Left lung (tissue), 10 donors: Measurements from ENCODE around the gene WARS2. TPM values are rescaled to one million over a fixed set of nuclear protein-coding genes. Genes with fewer than 3 reads are reported as not detected.

Experiments used
- ATAC-seq: fragments of 200-7000 bp; cut with Tn5 transposase; one replicate; pipeline ENCODE4 v1.9.1; 2020; ENCODE audit warnings: moderate library complexity
- DNase-seq, 4 donors: peaks; one replicate each; pipeline ENCODE4 v3.0.0-alpha.2; 2013 to 2020
- H3K27ac ChIP-seq, 2 donors: fragments of 200-600 bp; sonication (generic) in 1 of 2; one replicate each; pipeline versions ENCODE4 v1.5.0 to v1.8.0; 2020 to 2021
- H3K27me3 ChIP-seq, 2 donors: fragments of 200-600 bp; sonication (generic) in 1 of 2; one replicate each; pipeline versions ENCODE4 v1.5.0 to v1.8.0; 2020 to 2021
- H3K36me3 ChIP-seq, 2 donors: fragments of 200-600 bp; sonication (generic) in 1 of 2; one replicate each; pipeline versions ENCODE4 v1.5.0 to v1.8.0; 2020 to 2021
- H3K4me1 ChIP-seq, 2 donors: fragments of 200-600 bp; one replicate each; pipeline ENCODE4 v1.8.0; 2021
- H3K4me3 ChIP-seq, 2 donors: fragments of 200-600 bp; sonication (generic) in 1 of 2; one replicate each; pipeline versions ENCODE4 v1.5.0 to v1.8.0; 2020 to 2021; ENCODE audit warnings: mild to moderate bottlenecking in 1 of 2
- H3K9me3 ChIP-seq, 2 donors: fragments of 200-600 bp; sonication (generic) in 1 of 2; one replicate each; pipeline versions ENCODE4 v1.5.0 to v1.8.0; 2020 to 2021
- intact Hi-C, 2 donors: fragments of 100-400 bp; cut with DNase I; formaldehyde crosslinking; loops; one replicate each; pipeline versions ENCODE4 v1.11.2 to v1.14.2; 2022
- polyA plus RNA-seq, 6 donors: library from polyadenylated mRNA; unstranded; fragments of 120-200 nt; gene quantifications; one replicate each; pipeline ENCODE4 v1.2.1, GENCODE V29; 2013; ENCODE audit not compliant: insufficient read length in 6 of 6
- total RNA-seq, 2 donors: library from RNA; stranded (reverse); fragmentation: NEBNext Ultra II Directional; extraction: Animal tissue kit (Norgen Biotek cat#: 25700); gene quantifications; one replicate each; pipeline ENCODE4 v1.2.1, GENCODE V29; 2021
- TF ChIP-seq, protein P1 (sequence below), 2 donors: fragments of 200-600 bp; sonication (generic) in 1 of 2; IDR thresholded peaks; one replicate each; pipeline versions ENCODE4 v1.5.0 to v1.8.0; 2021; ENCODE audit warnings: antibody characterized with exemption in 2 of 2
- donor health status: DM: no; HTN: yes; CAD: no.
- donor health status: DM: no; HTN: no; CAD: no.

The WARS2 gene
- total and polyA plus RNA-seq, 8 donors: 12.7 to 26.0 (median 19.6) TPM

DNA sequence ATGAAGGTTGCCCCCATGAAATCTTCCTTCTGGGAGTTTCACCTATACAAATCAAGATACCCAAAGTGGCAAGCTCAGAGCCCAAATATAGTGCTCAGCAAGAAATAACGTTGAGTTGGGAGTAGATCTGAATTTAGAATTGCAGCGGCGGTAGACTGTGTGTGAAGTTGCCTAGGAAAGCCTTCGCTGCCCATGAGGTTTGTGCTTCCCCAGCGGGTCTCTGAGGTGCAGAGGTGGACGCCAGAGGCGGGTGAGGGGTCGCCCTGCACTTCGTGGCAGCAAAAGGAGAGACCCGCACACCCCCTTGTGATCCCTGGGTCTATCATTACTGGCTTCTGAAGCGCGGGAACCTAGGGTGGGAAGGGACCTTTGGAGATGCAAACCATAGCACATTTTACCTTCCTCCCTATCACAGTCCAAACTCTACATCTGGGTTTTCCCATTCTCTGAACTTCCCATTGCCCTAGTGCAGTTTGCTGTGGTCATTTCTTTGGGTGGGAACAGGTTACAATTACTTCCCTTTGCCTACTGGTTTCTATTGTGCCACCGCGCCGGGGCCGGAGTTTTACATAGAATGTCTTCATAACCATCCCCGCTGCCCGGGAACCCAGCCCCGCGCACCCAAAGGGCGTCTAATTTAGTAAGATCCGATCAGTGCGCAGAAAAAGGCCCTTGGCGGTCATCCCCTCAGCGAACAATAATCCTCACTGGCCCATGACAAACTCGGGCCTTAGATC lies 157.5 kb downstream of the WARS2 start:
- no peaks in the 10 kb centered on the region for H3K36me3 ChIP-seq
- intact Hi-C loops: no loop called here
- no peak overlapping the region for H3K4me3 ChIP-seq
- peaks cover 6 to 35% of the 10 kb centered on the region in 2 donors for H3K4me1 ChIP-seq
- no peak for DNase-seq
- no peak overlapping the region for H3K27ac ChIP-seq
- no peak for ATAC-seq
- H3K9me3 ChIP-seq: no peaks in the 10 kb centered on the region
- peaks cover 97 to 100% of the 10 kb centered on the region in 2 donors for H3K27me3 ChIP-seq
- TF ChIP-seq, protein P1, sequence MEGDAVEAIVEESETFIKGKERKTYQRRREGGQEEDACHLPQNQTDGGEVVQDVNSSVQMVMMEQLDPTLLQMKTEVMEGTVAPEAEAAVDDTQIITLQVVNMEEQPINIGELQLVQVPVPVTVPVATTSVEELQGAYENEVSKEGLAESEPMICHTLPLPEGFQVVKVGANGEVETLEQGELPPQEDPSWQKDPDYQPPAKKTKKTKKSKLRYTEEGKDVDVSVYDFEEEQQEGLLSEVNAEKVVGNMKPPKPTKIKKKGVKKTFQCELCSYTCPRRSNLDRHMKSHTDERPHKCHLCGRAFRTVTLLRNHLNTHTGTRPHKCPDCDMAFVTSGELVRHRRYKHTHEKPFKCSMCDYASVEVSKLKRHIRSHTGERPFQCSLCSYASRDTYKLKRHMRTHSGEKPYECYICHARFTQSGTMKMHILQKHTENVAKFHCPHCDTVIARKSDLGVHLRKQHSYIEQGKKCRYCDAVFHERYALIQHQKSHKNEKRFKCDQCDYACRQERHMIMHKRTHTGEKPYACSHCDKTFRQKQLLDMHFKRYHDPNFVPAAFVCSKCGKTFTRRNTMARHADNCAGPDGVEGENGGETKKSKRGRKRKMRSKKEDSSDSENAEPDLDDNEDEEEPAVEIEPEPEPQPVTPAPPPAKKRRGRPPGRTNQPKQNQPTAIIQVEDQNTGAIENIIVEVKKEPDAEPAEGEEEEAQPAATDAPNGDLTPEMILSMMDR (IDR thresholded peaks at IDR 0.05): no peak

DNA sequence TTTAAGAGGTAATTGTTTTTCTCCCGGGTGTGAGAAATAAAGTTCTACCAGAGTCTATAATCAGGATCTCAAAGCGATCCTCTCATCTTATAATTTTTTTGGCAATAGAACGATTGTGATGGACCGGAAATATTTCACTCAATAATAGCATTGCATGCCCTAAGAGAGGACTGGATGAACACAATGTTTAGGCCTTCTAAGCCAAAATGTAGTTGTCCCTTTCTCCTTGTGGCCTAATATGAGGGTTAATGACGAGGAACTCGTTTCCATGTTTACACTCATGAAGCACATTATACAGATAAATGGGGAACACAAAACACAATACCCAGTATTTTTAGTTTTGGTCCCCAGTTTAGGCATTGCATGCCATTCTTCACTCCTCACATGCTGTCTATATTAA lies 158.2 kb downstream of the WARS2 start:
- peaks cover 97 to 100% of the 10 kb centered on the region in 2 donors for H3K27me3 ChIP-seq
- no peaks in the 10 kb centered on the region for H3K36me3 ChIP-seq
- DNase-seq (no peak), ATAC-seq (no peak)
- TF ChIP-seq, protein P1 (IDR thresholded peaks at IDR 0.05): no peak
- H3K4me3 ChIP-seq: no peak overlapping the region
- peaks cover 6 to 27% of the 10 kb centered on the region in 2 donors for H3K4me1 ChIP-seq
- intact Hi-C loops: no loop called here
- no peak overlapping the region for H3K27ac ChIP-seq
- H3K9me3 ChIP-seq: no peaks in the 10 kb centered on the region

DNA sequence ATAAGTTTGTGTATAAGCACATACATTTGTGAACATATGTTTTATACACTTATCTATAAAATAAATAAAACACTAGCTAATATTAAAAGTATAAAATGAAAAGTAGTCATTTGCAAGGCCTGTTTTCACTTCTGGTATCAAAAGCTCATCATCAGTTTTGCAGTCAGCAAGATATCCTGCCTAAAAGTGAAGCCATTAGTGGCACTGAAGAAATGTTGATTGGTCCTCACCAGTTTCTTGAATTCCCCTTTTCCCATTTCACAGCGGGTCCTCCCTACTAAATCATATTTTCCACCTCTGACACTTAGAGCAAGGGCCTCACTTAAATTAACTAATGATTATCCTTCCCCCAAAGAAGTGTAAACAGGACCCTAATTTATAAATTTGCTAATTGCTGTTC lies 159.0 kb downstream of the WARS2 start:
- Histone ChIP-seq H3K4me3 (no peak overlapping the region), H3K4me1 (peaks cover 6 to 23% of the 10 kb centered on the region in 2 donors), H3K27ac (no peak overlapping the region), H3K27me3 (peaks cover 92 to 100% of the 10 kb centered on the region in 2 donors), H3K36me3 (no peaks in the 10 kb centered on the region), H3K9me3 (no peaks in the 10 kb centered on the region)
- TF ChIP-seq, protein P1 (IDR thresholded peaks at IDR 0.05): no peak
- ATAC-seq (no peak), DNase-seq (no peak)
- intact Hi-C loops: no loop called here

Other genes with a start within 250 kb of the WARS2 start
- 1 to 10 TPM in 1 of 2 donors, under 1 TPM in 1; 0.50 to 1.0 TPM for gene TBX15, start 152.3 kb downstream of the WARS2 start, total RNA-seq
- gene TBX15, start 152.3 kb downstream of the WARS2 start, polyA plus RNA-seq: under 1 TPM; 0.10 to 0.41 (median 0.25) TPM
- gene HAO2, start 228.1 kb upstream of the WARS2 start, total RNA-seq: not detected
- gene HAO2, start 228.1 kb upstream of the WARS2 start, polyA plus RNA-seq: under 1 TPM; 0.11 to 0.76 (median 0.35) TPM